ENCODE measurements around the gene APBB2.

DNA sequence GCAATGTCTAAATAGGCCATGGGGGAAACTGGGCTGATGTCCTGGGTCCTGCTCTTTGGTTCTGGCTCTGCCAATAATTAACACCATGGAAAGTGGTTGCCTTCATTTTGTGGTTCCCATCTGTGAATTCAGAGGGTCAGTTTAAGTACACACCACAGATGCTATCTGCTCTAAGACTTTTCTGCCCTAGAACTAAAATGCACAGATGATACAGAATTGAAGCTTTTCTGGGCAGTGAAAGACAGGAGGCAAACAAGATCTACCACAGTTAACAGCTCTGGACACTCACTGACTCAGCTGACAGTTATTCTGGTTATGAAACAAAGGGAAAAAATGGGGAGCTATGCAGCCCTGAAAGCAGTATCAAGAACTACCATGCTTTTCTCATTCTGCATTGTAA, 37.3 kb downstream of the APBB2 start:
- TF ChIP-seq, protein P1, sequence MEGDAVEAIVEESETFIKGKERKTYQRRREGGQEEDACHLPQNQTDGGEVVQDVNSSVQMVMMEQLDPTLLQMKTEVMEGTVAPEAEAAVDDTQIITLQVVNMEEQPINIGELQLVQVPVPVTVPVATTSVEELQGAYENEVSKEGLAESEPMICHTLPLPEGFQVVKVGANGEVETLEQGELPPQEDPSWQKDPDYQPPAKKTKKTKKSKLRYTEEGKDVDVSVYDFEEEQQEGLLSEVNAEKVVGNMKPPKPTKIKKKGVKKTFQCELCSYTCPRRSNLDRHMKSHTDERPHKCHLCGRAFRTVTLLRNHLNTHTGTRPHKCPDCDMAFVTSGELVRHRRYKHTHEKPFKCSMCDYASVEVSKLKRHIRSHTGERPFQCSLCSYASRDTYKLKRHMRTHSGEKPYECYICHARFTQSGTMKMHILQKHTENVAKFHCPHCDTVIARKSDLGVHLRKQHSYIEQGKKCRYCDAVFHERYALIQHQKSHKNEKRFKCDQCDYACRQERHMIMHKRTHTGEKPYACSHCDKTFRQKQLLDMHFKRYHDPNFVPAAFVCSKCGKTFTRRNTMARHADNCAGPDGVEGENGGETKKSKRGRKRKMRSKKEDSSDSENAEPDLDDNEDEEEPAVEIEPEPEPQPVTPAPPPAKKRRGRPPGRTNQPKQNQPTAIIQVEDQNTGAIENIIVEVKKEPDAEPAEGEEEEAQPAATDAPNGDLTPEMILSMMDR (IDR thresholded peaks at IDR 0.05): no peak
- TF ChIP-seq POLR2A (IDR thresholded peaks at IDR 0.05) (no peak), POLR2AphosphoS5 (IDR thresholded peaks at IDR 0.05) (no peak)
